Activated naive CD4-positive, alpha-beta T cell treated with anti-CD3 and anti-CD28 coated beads, Interleukin-2, amount 50 U/mL, for 24 hours (primary cell): Measurements from ENCODE around the gene IFNK.

ENCODE experiments used
- H3K27ac Mint-ChIP-seq: one replicate; pipeline ENCODE4 v1.8.0; 2021; ENCODE audit warnings: mild to moderate bottlenecking, mixed read lengths
- H3K27me3 Mint-ChIP-seq: one replicate; pipeline ENCODE4 v1.8.0; 2021; ENCODE audit warnings: mixed read lengths
- H3K36me3 Mint-ChIP-seq: one replicate; pipeline ENCODE4 v1.8.0; 2021; ENCODE audit warnings: mixed read lengths
- H3K4me1 Mint-ChIP-seq: one replicate; pipeline ENCODE4 v1.8.0; 2021; ENCODE audit warnings: mixed read lengths
- H3K4me3 Mint-ChIP-seq: one replicate; pipeline ENCODE4 v1.8.0; 2021; ENCODE audit warnings: mild to moderate bottlenecking, mixed read lengths
- H3K9me3 Mint-ChIP-seq: one replicate; pipeline ENCODE4 v1.8.0; 2021; ENCODE audit warnings: mixed read lengths

IFNK gene

GRCh38 chr9:27524236-27524635 is at the start of gene IFNK:
Gene IFNK (plus strand): TSS chr9:27524290. CDS start chr9:27524337, 47 bp downstream.
- Mint-ChIP-seq H3K9me3 (no peaks in the 10 kb centered on the region), H3K27me3 (peaks cover 3% of the 10 kb centered on the region), H3K4me3 (no peak within 1 kb of the TSS), H3K4me1 (peaks cover 5% of the 10 kb centered on the region), H3K27ac (no peak within 1 kb of the TSS), H3K36me3 (no peaks in the 10 kb centered on the region)

- no peaks in the 10 kb centered on the region for H3K4me1 Mint-ChIP-seq
- no peaks in the 10 kb centered on the region for H3K27me3 Mint-ChIP-seq
- peaks cover 16% of the 10 kb centered on the region for H3K9me3 Mint-ChIP-seq
- no peak overlapping the region for H3K4me3 Mint-ChIP-seq
- H3K36me3 Mint-ChIP-seq, result peaks cover 10% of the 10 kb centered on the region
- H3K27ac Mint-ChIP-seq, result no peak overlapping the region
These were observed 49.8 kb upstream of the IFNK start for GRCh38 chr9:27474305-27474704.

GRCh38 chr9:27475057-27475595 is 49.0 kb upstream of the IFNK start:
- Mint-ChIP-seq H3K9me3 (peaks cover 16% of the 10 kb centered on the region), H3K27me3 (no peaks in the 10 kb centered on the region), H3K27ac (no peak overlapping the region), H3K4me1 (no peaks in the 10 kb centered on the region), H3K36me3 (peaks cover 12% of the 10 kb centered on the region), H3K4me3 (no peak overlapping the region)

- H3K27me3 Mint-ChIP-seq, result no peaks in the 10 kb centered on the region
- H3K4me3 Mint-ChIP-seq, result no peak overlapping the region
- H3K4me1 Mint-ChIP-seq, result no peaks in the 10 kb centered on the region
- H3K9me3 Mint-ChIP-seq, result peaks cover 22% of the 10 kb centered on the region
- H3K27ac Mint-ChIP-seq, result no peak overlapping the region
- H3K36me3 Mint-ChIP-seq, result peaks cover 16% of the 10 kb centered on the region
These were observed 47.1 kb upstream of the IFNK start for GRCh38 chr9:27476870-27477515.

- H3K4me3 Mint-ChIP-seq, result no peak overlapping the region
- no peaks in the 10 kb centered on the region for H3K27me3 Mint-ChIP-seq
- peaks cover 16% of the 10 kb centered on the region for H3K36me3 Mint-ChIP-seq
- no peak overlapping the region for H3K27ac Mint-ChIP-seq
- peaks cover 22% of the 10 kb centered on the region for H3K9me3 Mint-ChIP-seq
- no peaks in the 10 kb centered on the region for H3K4me1 Mint-ChIP-seq
These were observed 45.8 kb upstream of the IFNK start for GRCh38 chr9:27478322-27478721.

- H3K36me3 Mint-ChIP-seq, result peaks cover 15% of the 10 kb centered on the region
- H3K4me3 Mint-ChIP-seq, result no peak overlapping the region
- peaks cover 15% of the 10 kb centered on the region for H3K9me3 Mint-ChIP-seq
- peaks cover 17% of the 10 kb centered on the region for H3K4me1 Mint-ChIP-seq
- H3K27ac Mint-ChIP-seq, result no peak overlapping the region
- no peaks in the 10 kb centered on the region for H3K27me3 Mint-ChIP-seq
These were observed 41.4 kb upstream of the IFNK start for GRCh38 chr9:27482709-27483108.

- Mint-ChIP-seq H3K4me3 (no peak overlapping the region), H3K27me3 (no peaks in the 10 kb centered on the region), H3K4me1 (peaks cover 17% of the 10 kb centered on the region), H3K36me3 (peaks cover 8% of the 10 kb centered on the region), H3K9me3 (peaks cover 6% of the 10 kb centered on the region), H3K27ac (no peak overlapping the region)
These were observed 40.5 kb upstream of the IFNK start for GRCh38 chr9:27483576-27483975.

- Mint-ChIP-seq H3K4me3 (no peak overlapping the region), H3K9me3 (peaks cover 6% of the 10 kb centered on the region), H3K36me3 (peaks cover 6% of the 10 kb centered on the region), H3K27ac (no peak overlapping the region), H3K4me1 (peaks cover 17% of the 10 kb centered on the region), H3K27me3 (no peaks in the 10 kb centered on the region)
These were observed 38.9 kb upstream of the IFNK start for GRCh38 chr9:27485158-27485557.

- Mint-ChIP-seq H3K4me1 (peaks cover 17% of the 10 kb centered on the region), H3K9me3 (no peaks in the 10 kb centered on the region), H3K27ac (no peak overlapping the region), H3K4me3 (no peak overlapping the region), H3K27me3 (no peaks in the 10 kb centered on the region), H3K36me3 (peaks cover 4% of the 10 kb centered on the region)
These were observed 36.9 kb upstream of the IFNK start for GRCh38 chr9:27487128-27487640.

GRCh38 chr9:27487927-27488326 is 36.2 kb upstream of the IFNK start:
- peaks cover 4% of the 10 kb centered on the region for H3K36me3 Mint-ChIP-seq
- no peak overlapping the region for H3K27ac Mint-ChIP-seq
- peaks cover 17% of the 10 kb centered on the region for H3K4me1 Mint-ChIP-seq
- no peak overlapping the region for H3K4me3 Mint-ChIP-seq
- no peaks in the 10 kb centered on the region for H3K27me3 Mint-ChIP-seq
- H3K9me3 Mint-ChIP-seq, result no peaks in the 10 kb centered on the region

- Mint-ChIP-seq H3K4me1 (peaks cover 17% of the 10 kb centered on the region), H3K4me3 (no peak overlapping the region), H3K36me3 (peaks cover 7% of the 10 kb centered on the region), H3K27me3 (no peaks in the 10 kb centered on the region), H3K27ac (no peak overlapping the region), H3K9me3 (peaks cover 2% of the 10 kb centered on the region)
These were observed 34.8 kb upstream of the IFNK start for GRCh38 chr9:27489087-27489876.

- Mint-ChIP-seq H3K4me1 (peaks cover 1% of the 10 kb centered on the region), H3K27ac (no peak overlapping the region), H3K36me3 (peaks cover 6% of the 10 kb centered on the region), H3K4me3 (no peak overlapping the region), H3K9me3 (peaks cover 5% of the 10 kb centered on the region), H3K27me3 (no peaks in the 10 kb centered on the region)
These were observed 32.9 kb upstream of the IFNK start for GRCh38 chr9:27491154-27491553.

- Mint-ChIP-seq H3K4me1 (no peaks in the 10 kb centered on the region), H3K27ac (no peak overlapping the region), H3K27me3 (no peaks in the 10 kb centered on the region), H3K9me3 (peaks cover 5% of the 10 kb centered on the region), H3K36me3 (peaks cover 6% of the 10 kb centered on the region), H3K4me3 (no peak overlapping the region)
These were observed 28.5 kb upstream of the IFNK start for GRCh38 chr9:27495480-27496134.

- no peak overlapping the region for H3K27ac Mint-ChIP-seq
- H3K27me3 Mint-ChIP-seq, result no peaks in the 10 kb centered on the region
These were observed 28.0 kb upstream of the IFNK start for GRCh38 chr9:27496135-27496504.

GRCh38 chr9:27497883-27498417 is 26.1 kb upstream of the IFNK start:
- no peak overlapping the region for H3K4me3 Mint-ChIP-seq
- peaks cover 2% of the 10 kb centered on the region for H3K27me3 Mint-ChIP-seq
- no peaks in the 10 kb centered on the region for H3K4me1 Mint-ChIP-seq
- no peak overlapping the region for H3K27ac Mint-ChIP-seq
- H3K36me3 Mint-ChIP-seq, result peaks cover 3% of the 10 kb centered on the region
- H3K9me3 Mint-ChIP-seq, result peaks cover 5% of the 10 kb centered on the region

More at GRCh38 chr9:27496135-27496504, 28.0 kb upstream of the IFNK start:
- H3K36me3 Mint-ChIP-seq, result peaks cover 6% of the 10 kb centered on the region
- H3K4me3 Mint-ChIP-seq, result no peak overlapping the region
- H3K4me1 Mint-ChIP-seq, result no peaks in the 10 kb centered on the region
- peaks cover 5% of the 10 kb centered on the region for H3K9me3 Mint-ChIP-seq
